Caki2 (cell line): ENCODE data around the gene EXOC3L1. TPM values are rescaled to one million over a fixed set of nuclear protein-coding genes. Genes with fewer than 3 reads are reported as not detected.

Source experiments
- DNase-seq: peaks from one replicate; pipeline ENCODE4 v3.0.0-alpha.2; 2015; ENCODE audit warnings: low read depth
- in situ Hi-C: cut with HindIII; loops from 2 replicates; pipeline ENCODE4 v1.10.0; 2016; ENCODE audit warnings: low sequenced_read_pairs, low pct_unique_long_range_greater_than_20kb, mixed read lengths
- total RNA-seq: library from RNA; depleted of rRNA; stranded (reverse); fragments of >200 nt; shearing (Covaris generic); gene quantifications from 2 replicates; pipeline ENCODE4 v1.2.3, GENCODE V29; 2014; ENCODE audit warnings: low replicate concordance

The EXOC3L1 gene
- total RNA-seq, 1 experiment from 2014 or later: not detected

DNA sequence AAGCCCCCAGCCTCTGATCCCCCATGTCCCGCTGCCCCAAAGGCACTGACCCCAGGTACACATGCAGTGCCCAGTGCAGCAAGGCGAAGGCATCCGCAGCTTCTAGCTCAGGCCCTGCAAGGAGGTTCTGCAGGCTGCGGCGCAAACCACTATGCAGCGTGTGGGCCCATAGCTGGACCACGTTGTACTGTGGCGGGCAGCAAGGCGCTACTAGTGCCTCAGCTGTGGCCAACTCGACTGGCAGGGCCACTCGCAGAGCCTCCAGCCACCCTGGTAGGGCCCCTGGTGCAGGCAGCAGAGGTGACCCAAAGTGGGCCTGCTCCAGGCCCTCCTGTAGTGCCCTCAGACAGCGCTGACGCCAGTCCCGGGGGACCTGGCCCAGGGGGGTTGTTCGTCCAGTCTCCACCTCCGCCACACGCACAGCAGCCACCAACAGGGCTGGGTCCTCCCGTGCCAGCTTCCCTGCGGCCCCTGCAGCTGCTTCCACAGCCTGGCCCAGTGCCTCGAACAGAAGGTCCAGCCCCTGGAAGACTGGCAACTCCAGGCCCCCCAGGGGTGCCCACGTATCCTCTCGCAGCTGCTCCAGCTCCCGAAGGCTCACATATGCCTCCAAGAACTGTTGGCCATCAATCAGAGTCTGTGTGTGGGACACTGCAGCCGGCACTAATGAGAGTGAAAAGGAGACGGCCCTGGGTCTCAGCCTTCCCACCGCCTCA lies 2.6 kb downstream of the EXOC3L1 start:
- in situ Hi-C loops: no loop called here
- no peak for DNase-seq

DNA sequence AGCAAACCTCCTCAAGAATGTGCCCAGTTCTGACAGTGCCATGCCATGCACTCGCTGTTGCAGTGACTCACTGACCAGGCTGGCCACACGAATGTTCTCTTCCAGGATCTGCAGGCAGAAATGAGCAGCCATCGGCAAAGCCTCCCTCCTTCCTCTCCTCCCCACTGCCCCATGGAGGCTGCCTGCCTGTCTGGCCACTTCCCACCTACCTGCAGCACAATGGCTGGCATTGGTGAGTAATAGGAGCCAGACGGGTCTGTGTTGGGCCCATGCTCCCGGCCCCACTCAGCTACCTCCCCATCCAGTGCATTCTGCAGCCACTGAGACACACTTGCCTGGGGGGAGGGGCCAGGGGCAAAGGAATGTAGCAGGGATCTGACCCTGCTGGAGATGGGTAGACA lies 3.4 kb downstream of the EXOC3L1 start:
- DNase-seq: no peak
- in situ Hi-C loops: no loop called here

DNA sequence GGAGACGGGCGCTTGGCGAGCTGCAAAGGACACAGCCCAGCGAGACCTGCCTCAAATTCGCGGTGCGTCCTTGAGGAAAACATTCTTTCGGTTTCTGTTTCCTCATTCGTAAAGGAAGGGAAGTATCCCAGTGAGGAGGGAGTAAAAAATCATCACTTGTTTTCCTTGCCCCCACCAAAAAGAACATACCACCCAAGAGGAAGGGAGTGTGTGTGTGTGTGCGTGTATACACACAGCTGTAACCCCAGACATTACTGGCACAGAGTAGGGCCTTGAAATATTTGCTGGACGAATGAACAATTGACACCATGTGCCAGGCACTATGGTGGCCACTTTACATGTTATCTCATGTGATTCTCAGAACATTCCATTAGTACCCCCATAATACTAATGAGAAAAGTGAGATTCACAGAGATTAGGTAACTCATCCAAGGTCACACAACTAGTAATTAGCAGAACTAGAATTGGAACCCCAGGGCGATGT lies 4.2 kb downstream of the EXOC3L1 start:
- in situ Hi-C loops: no loop called here
- no peak for DNase-seq

DNA sequence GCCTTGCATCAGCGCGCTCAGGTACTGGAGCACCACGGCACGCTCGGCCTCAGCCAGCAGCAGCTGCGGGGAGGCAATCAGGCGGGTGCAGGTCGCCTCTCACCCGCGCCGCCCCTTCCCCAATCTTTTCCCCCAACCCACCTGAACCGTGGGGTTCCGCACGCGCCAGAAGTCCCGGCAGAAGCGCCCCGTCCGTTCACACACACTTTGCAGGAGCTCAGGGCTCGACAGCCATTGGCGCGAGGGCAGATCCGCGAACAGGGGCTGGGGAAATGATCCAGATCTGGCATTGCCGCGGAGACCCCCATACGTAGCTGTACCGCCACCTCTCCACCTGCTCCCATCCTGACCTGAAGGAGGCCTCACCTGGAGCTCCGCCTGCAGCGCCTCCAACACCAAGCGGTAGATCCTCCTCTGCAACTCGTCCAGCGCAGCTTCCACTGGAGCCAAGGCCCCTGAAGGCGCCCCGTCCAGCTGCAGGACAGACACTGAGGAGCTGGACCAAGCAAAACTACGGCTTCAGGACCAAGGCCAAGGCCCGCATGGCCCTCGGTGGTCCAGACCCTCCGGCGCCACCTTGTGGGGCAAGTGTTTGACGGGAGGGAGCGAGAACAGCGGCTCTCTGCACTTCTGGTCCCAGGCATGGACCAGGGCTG lies 4.8 kb downstream of the EXOC3L1 start:
- peak; percentile 86 for DNase-seq
- in situ Hi-C loops: no loop called here

DNA sequence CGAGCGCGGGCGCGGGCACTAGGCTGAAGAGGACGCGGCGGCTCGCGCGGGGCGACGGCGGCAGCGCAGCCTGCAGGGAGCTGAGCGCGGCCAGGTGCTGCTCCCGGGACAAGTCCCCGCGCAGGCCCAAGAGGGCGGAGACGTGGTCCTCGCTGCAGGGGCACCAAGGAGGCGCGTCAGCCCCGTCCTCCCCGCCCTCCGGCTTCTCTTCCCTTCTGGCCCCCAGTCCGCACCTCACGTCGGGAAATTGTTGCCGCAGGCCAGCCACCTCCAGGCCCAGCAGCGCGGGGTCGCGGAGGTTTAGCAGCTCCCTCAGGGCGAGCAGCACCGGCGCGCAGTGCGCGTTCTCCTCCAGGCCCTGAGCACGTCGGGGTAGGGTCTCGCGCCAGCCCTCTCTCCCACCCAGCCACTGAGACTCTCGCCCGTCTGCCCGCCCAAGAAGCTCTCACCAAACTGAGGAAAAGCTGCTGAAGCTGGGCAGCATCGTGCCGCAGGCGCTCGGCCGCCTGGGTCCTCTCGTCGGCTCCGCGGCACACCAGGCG lies 5.4 kb downstream of the EXOC3L1 start:
- in situ Hi-C loops: no loop called here
- no peak for DNase-seq

DNA sequence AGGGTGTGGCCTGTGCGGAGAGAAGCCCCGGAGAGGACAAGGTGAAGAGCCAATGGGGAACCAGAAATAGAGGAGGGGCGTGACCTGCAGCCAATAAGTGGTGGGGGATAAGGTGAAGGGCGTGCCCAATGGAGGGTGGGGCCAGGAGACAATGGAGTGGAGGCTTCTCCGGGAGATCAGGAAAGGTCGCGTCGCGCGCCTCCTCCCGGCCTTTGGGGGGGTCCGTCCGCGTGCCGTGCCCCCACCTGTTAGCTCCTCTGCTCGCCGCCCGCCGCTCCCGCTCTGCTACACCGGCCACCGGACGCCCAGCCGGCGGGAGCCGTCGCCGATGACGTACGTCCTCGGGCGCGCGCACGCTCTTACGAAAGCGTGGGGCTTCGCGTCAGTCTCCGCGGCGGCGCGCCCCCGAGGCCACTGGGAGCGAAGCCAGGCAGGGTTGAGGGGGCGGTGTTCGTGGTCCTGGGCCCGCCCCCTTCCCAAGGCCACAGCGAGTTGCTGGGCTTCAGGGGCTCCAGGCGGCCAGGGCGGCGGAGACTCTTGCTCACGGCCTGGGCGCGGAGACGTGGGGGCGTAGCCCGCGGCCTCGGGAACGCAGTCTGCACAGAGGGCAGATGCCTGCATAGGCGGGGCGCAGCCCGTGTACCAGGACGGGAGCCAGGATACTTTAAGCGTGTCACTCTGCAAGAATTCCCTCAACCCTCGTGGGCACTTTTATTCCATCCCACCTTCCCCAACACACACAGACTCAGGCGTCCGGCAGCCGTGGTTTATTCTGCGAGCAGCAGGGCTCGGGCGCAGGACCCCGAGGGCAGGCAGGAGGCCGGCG lies 6.1 kb downstream of the EXOC3L1 start, which contains the start of gene MATCAP1:
Gene MATCAP1 (minus strand): TSS at position 337 of the 826 bp plus-strand sequence. CDS start 3,353 bp downstream, outside the sequence.
- in situ Hi-C loops: no loop called here
- DNase-seq: peak; percentile 98

DNA sequence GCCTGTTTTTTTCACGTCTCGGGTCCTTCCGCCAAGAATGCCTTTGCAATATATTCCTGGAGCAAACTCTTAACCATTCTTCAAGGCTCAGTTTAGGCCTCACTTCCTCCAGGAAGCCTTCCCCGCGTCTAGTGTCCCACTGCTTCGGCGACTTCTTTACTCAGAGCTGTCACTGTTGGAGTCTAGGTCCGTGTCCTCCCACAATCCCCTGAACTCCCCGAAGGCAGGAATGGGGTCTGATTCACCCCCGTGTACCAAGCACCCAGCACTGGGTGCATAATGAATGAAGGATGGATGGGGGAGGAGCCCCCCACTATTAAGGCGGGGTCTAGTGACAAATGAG lies 6.7 kb downstream of the EXOC3L1 start:
- no peak for DNase-seq
- in situ Hi-C loops: no loop called here

DNA sequence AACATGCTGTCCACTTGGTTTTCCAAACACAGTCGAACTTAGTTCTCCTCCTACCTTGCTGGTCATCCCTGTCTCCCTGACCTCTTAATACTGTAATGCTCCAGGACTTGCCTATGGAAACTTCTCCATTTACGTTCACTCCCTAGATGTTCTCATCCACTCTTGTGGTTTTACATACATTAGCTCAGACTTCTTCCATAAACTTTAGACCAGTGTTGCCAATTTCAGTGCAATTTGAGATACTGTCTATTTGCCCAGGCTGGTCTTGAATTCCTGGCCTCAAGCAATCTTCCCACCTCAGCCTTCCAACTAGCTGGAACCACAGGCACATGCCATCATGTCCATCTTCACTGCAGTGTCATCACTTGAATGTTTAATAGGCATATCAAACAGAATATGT lies 7.6 kb downstream of the EXOC3L1 start:
- in situ Hi-C loops: no loop called here

DNA sequence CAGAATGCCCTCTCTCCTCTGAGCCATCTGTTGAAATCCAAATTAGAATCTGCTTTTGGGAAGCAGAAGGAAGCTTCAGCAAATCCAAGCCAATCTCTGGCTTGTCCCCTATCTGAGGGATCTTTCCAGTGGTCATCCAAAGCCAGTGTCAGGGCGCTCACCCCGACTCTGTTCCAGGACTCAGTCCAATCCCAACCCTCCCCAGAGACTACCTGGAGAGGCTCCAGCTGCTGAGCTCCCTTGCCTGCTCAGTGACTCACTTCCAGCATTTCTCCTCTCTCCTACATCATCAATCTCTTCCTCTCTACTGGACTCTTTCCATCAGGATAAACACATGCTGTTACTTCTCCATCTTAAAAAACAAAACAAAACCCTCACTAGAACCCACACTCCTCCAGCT lies 8.6 kb downstream of the EXOC3L1 start:
- no peak for DNase-seq

More for the DNA sequence above, 7.6 kb downstream of the EXOC3L1 start:
- no peak for DNase-seq

DNA sequence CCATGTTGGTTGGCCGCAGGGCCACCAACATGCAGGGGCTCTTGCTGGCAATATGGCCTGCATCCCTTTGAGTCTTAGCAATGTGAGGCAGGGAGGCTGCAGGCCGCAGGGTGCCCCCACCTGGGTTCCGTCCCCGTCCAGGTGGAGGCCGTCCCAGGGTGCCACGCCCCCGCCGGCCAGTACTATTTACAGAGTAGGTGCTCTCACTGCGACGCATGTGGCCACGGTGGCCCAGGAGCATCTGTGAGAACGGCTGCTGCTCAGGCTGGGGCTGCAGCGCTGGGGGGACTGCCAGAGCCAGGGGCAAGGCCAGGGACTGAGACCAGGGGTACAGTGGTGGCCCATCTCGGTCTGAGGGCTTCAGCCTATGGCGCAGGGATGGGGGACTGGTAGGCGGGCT lies 9.8 kb downstream of the EXOC3L1 start:
- in situ Hi-C loops: no loop called here

More for the DNA sequence above, 8.6 kb downstream of the EXOC3L1 start:
- in situ Hi-C loops: no loop called here

DNA sequence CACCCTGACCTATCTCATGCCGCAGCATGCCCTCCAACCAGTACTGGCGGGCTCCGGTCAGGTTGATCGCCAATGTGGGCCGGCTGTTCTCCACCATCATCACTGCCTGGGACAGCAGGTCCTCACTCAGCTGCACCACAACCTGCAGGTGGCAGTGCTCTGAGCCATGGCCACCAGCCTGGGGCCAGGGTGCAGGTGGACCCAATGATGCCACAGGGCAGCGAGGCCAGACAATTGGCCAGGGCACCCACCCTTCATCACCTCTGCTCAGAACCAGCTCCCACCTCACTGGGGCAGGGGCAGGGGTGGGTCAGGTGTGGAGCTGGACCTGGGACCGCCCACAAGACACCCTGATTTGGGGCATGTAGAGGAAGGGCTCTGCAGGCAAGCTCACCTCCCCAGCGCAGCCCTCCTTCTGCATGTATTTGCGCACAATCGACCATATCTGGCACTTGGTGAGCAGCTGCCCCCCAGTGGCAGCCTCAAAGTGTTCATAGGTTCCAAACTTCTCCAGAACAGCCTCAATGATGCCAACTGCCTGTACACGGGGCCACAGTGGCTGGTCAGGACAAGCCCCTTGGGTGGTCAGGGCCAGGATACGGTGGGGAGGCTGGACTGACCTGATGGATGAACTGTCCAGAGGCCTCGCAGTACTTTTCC lies 10.4 kb downstream of the EXOC3L1 start:
- in situ Hi-C loops: no loop called here
- DNase-seq: no peak

More for the DNA sequence above, 9.8 kb downstream of the EXOC3L1 start:
- no peak for DNase-seq

DNA sequence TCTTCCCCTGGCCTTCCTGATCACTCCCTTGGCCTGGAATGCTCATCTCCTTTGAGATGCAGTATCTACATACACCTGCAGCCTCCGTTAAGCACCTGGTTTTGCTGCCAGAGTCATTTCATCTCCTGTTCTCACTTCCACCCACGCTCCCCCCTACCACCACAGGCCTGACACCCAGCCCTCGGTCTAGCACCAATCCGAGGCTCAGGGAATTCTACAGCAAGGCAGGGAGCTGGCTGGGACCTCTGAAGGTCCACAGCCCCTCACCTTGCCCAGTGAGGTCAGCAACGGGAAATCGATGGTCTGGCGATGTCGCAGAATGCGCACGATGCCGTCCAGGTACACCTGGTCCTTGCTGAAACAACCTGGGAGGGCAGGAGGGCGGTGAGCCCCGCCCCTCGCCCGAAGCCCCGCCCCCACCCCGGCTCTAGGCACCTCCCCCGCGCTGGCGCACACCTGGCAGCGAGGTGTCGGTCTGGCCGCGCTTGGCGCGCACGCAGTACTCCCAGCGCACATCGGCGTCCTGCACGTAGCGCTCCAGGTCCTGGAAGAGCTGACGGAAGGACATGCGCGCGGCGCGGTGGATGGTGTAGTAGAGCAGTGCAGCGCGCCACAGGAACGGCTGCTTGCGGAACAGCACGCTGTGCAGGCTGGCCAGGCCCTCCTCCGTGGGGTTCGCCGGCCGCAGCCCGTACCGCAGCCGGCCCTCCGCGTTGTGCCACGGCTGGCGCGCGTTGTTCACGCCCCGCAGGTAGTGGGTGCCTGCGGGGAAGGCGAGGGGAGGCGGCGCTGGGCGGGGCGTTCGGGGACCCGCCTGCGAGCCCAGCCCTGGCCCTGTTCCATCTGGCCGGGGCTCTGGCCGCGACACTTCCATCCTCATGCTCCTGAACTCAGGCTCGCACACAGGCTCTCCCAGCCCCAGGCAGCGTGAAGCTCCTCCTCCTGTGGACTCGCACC lies 11.9 kb downstream of the EXOC3L1 start:
- peak; percentile 72 for DNase-seq
- in situ Hi-C loops: no loop called here

DNA sequence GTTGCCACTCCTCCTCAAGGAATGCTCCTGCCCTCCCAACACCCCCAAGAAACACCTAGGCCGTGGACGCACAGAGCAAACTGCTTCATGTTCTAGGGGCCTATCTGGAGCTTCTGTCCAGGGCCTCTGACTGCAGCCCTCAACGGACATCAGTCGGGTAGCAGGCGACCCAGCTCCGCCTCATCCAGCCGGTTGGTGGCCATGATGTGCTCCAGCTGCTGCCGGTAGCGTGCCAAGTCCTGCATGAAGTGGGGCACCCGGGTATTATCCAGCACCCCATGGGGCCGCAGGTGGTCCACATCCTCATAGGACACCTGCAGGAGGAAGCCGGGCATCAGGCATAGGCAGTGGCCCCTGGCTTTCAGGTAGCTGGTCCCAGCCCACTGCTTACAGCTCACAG lies 13.3 kb downstream of the EXOC3L1 start:
- DNase-seq: no peak
- in situ Hi-C loops: no loop called here

DNA sequence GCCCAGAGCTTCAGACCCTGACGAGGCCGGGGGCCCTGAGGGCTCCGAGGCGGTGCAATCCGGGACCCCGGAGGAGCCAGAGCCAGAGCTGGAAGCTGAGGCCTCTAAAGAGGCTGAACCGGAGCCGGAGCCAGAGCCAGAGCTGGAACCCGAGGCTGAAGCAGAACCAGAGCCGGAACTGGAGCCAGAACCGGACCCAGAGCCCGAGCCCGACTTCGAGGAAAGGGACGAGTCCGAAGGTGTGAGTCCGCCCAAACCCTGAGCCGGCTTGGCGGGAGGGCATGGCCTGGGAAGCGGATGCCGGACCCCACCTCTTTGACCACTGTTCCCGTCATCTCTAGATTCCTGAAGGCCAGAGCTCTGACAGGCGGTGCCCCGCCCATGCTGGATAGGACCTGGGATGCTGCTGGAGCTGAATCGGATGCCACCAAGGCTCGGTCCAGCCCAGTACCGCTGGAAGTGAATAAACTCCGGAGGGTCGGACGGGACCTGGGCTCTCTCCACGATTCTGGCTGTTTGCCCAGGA lies 15.2 kb downstream of the EXOC3L1 start:
- in situ Hi-C loops: no loop called here
- DNase-seq: no peak

DNA sequence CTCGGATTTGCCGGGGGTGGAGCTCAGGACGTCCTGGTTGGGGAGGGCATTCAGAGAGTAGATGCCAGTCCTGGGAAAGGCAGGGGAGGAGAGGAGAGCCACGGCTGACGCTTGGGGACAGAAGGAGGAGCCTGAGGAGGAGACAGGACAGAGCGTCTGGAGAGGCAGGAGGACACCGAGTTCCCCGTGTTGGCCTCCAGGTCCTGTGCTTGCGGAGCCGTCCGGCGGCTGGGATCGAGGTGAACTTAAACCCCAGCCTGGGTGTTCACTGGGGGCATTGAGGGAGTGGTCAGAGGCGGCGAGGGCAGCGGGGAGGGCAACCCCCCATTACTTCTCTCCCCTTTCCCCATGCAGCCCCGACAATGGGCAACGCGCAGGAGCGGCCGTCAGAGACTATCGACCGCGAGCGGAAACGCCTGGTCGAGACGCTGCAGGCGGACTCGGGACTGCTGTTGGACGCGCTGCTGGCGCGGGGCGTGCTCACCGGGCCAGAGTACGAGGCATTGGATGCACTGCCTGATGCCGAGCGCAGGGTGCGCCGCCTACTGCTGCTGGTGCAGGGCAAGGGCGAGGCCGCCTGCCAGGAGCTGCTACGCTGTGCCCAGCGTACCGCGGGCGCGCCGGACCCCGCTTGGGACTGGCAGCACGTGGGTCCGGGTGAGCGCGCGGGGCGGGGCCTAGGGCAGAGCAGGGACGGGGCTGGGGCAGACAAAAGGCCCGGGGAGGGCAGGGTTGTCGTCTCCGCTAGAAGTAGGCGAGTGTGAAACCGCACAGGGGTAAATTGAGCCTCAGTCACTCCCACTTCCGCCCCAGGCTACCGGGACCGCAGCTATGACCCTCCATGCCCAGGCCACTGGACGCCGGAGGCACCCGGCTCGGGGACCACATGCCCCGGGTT lies 15.9 kb downstream of the EXOC3L1 start:
- in situ Hi-C loops: no loop called here

DNA sequence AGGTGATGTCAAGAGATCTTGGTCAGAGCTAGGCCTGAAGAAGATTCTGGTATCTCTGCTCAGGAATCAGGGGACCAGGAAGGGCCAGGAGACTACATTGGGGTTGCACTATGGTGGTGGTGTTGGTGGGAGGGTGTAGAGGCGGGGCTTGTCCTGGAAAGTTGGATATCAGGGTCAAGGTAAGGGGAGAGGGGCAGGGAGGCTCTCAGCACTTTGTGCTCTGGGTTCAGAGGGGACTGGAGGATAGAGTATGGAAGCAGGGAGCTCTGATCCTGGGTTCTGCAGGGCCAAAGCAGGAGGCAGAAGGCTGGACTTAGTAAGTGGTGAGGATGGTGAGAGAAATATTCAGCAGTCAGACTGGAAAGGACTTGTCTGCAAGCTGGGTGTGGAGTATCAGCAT lies 16.6 kb downstream of the EXOC3L1 start:
- in situ Hi-C loops: no loop called here
- no peak for DNase-seq

More for the DNA sequence above, 15.9 kb downstream of the EXOC3L1 start:
- DNase-seq: peak; percentile 88
